ENCODE data around the gene C19orf85.
A peak's percentile ranks its signal among the peaks of the same experiment; 100 is the strongest.
"Not testable (repeated sequence)": the region's sequence is repeated elsewhere in the genome, so short reads cannot be mapped to it uniquely, and the experiment has no call there.

Gene C19orf85

GRCh38 chr19:55453511-55454260, 10.9 kb downstream of the C19orf85 start:
- peaks cover 23% of the 10 kb centered on the region for H3K4me1 ChIP-seq
- peaks cover 28% of the 10 kb centered on the region for H3K36me3 ChIP-seq
- TF ChIP-seq Cebpa-rat (IDR thresholded peaks at IDR 0.05): no peak
- no peak overlapping the region for H3K27ac ChIP-seq
- peaks cover 53% of the 10 kb centered on the region for H3K27me3 ChIP-seq
- H3K9me3 ChIP-seq: no peaks in the 10 kb centered on the region; the same call in 1 of the 2 replicates
- peaks cover 62% of the 10 kb centered on the region for H4K20me1 ChIP-seq
- no peak overlapping the region for H3K4me3 ChIP-seq
- no peak overlapping the region for H3K9ac ChIP-seq
- H3K4me2 ChIP-seq: no peak overlapping the region

- Histone ChIP-seq H3K9ac (no peak overlapping the region), H3K4me2 (peak overlapping the region; percentile 89), H3K27me3 (peaks cover 53% of the 10 kb centered on the region), H4K20me1 (peaks cover 54% of the 10 kb centered on the region), H3K4me1 (peaks cover 15% of the 10 kb centered on the region), H3K4me3 (peak overlapping the region; percentile 62), H3K36me3 (peaks cover 28% of the 10 kb centered on the region), H3K27ac (no peak overlapping the region), H3K9me3 (no peaks in the 10 kb centered on the region; the same call in 1 of the 2 replicates)
- TF ChIP-seq Cebpa-rat (IDR thresholded peaks at IDR 0.05): no peak
Observed at GRCh38 chr19:55452749-55453346, 11.7 kb downstream of the C19orf85 start.

GRCh38 chr19:55451965-55452748, 12.4 kb downstream of the C19orf85 start:
- H3K4me2 ChIP-seq: peak overlapping the region; percentile 89

DNA sequence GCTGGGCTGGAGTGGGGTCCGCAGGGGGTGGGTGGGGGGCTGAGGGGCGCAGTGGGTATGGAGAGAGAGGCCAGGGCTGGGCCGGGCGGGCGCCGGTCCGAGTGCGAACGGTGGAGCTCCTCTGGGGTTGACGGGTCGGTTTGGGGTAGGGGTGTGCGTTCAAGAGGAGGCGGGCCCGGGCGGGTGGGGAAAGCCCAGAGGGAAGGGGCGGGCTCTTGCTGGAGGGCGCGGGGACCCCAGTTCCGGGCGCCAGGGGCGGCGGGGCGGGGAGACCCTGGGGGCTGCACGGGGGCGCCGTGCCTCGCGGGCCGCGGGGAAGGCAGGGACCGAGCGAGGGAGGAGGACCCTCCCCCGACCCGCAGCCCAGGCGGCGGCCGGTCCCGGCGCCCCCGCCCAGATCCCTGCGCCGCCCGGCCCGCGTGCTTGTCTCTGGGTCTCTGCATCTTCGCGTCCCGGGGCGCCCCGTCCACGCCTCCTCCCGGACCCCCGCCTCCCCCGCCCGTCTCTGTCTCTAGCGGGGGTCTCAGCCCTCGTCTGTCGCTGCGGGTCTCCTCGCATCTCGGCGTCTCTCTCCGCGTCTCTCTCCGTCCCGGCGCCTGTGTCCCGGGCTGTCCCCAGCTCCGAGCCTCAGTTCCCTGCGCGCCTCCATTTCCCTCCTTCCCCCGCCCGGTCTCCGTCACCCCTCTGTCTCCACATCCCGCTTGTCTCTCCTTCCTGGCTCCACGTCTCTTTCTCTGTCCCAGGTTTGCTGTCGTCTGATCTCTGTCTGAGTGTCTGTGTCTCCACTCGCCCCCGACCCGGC, 13.2 kb downstream of the C19orf85 start:
- H3K4me1 ChIP-seq: peaks cover 9% of the 10 kb centered on the region

More at GRCh38 chr19:55451965-55452748, 12.4 kb downstream of the C19orf85 start:
- H3K4me3 ChIP-seq: peak overlapping the region; percentile 62
- H3K9me3 ChIP-seq: no peaks in the 10 kb centered on the region; the same call in 1 of the 2 replicates
- peaks cover 28% of the 10 kb centered on the region for H3K36me3 ChIP-seq
- peaks cover 9% of the 10 kb centered on the region for H3K4me1 ChIP-seq
- no peak overlapping the region for H3K9ac ChIP-seq
- TF ChIP-seq Cebpa-rat (IDR thresholded peaks at IDR 0.05): 0 out of 2 replicates have a peak, but pooled peaks have one; percentile 47
- H3K27me3 ChIP-seq: peaks cover 60% of the 10 kb centered on the region
- no peak overlapping the region for H3K27ac ChIP-seq
- H4K20me1 ChIP-seq: peaks cover 47% of the 10 kb centered on the region

DNA sequence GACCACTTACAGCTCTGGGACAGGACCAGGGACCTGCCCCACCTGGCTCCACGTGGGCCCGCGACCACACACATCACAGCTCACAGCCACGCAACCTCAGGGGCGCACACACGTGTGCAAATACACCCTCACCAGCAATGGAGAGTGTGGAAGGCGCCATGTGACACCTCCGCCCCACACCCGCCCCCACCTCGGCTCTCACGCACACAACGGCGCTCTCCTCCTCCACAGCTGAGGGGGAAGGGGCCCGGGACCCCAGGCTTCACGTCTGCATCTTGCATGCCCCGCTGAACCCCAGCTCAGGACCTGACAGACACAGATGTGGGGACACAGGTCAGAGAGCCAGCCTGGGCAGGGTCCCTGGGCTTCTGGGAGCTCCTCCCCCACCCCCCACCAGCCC, 15.1 kb downstream of the C19orf85 start:
- Histone ChIP-seq H3K4me1 (peaks cover 9% of the 10 kb centered on the region), H4K20me1 (peaks cover 24% of the 10 kb centered on the region), H3K27me3 (peaks cover 86% of the 10 kb centered on the region), H3K4me3 (no peak overlapping the region), H3K4me2 (no peak overlapping the region), H3K9ac (no peak overlapping the region), H3K9me3 (no peaks in the 10 kb centered on the region; the same call in 1 of the 2 replicates), H3K27ac (no peak overlapping the region), H3K36me3 (peaks cover 6% of the 10 kb centered on the region)
- no peak for TF ChIP-seq Cebpa-rat (IDR thresholded peaks at IDR 0.05)

More for the DNA sequence above, 13.2 kb downstream of the C19orf85 start:
- Histone ChIP-seq H3K27me3 (peaks cover 68% of the 10 kb centered on the region), H3K36me3 (peaks cover 23% of the 10 kb centered on the region), H3K9ac (no peak overlapping the region), H3K27ac (no peak overlapping the region), H3K4me2 (peak overlapping the region; percentile 89), H3K4me3 (peak overlapping the region; percentile 62), H4K20me1 (peaks cover 39% of the 10 kb centered on the region), H3K9me3 (no peaks in the 10 kb centered on the region; the same call in 1 of the 2 replicates)
- no peak for TF ChIP-seq Cebpa-rat (IDR thresholded peaks at IDR 0.05)

DNA sequence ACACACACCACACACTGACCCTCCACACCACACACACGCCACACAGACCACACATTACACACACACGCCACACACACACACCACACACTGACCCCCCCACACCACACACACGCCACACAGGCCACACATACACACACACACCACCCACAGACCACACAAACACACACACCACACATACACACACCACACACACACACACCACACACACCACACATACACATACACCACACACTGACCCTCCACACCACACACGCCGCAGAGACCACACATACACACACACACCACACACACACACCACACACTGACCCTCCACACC, 16.4 kb downstream of the C19orf85 start:
- not testable (repeated sequence) for H3K9ac ChIP-seq, H3K4me2 ChIP-seq

DNA sequence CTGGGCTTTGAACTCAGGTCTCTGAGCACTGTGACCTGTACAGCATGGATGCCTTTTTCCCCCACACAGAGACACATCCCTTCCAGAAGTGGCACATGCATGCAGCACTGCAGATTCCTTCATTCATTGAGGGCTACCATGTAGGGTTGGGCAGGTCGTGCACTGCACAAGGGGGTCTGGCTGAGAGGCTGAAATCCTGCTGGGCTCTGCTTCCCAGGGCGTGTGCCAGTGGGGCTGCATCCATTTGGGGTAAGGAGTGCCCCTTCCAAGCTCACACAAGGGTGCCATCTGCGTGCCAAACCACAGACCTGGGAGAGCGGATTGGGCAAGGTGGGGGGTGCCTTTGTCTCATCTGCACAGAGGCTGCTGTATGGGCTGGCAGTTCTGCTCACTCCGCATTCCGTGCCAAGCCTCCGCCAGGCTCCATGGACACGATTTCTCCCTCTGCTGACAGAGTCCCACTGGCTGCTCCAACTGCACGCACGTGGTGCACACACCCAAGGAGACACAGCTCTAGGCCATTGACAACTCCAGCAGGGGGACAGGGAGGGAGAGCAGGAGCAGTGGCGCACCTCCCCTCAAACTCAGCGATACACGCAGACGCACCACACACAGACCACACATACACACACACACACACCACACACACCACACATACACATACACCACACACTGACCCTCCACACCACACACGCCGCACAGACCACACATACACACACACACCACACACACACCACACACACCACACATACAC, 17.0 kb downstream of the C19orf85 start:
- Histone ChIP-seq H3K27ac (no peak overlapping the region), H3K9ac (no peak overlapping the region), H3K27me3 (peaks cover 89% of the 10 kb centered on the region), H4K20me1 (peaks cover 8% of the 10 kb centered on the region), H3K9me3 (no peaks in the 10 kb centered on the region), H3K4me3 (no peak overlapping the region), H3K4me1 (peaks cover 8% of the 10 kb centered on the region), H3K36me3 (no peaks in the 10 kb centered on the region), H3K4me2 (no peak overlapping the region)
- no peak for TF ChIP-seq Cebpa-rat (IDR thresholded peaks at IDR 0.05)

More for the DNA sequence above, 16.4 kb downstream of the C19orf85 start:
- not testable (repeated sequence) for H3K9me3 ChIP-seq, H3K27ac ChIP-seq, H3K4me1 ChIP-seq, H3K4me3 ChIP-seq, H3K36me3 ChIP-seq
- H3K27me3 ChIP-seq: peaks cover 89% of the 10 kb centered on the region
- peaks cover 10% of the 10 kb centered on the region for H4K20me1 ChIP-seq

DNA sequence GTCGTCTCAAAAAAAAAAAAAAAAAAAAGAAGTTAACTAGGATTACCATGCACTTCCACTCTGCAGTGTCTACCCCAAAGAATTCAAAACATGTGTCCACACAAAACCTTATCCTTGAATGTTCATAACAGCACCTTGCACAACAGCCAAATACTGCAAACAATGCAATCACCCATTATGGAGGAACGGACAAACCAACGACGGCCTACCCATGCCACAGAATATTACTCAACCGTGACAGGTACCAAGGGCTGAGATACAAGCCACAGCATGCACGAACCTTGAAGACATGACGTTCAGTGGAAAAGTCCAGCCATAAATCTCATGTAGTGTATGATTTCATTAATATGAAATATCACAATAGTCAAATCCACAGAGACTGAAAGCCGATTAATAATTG, 18.5 kb downstream of the C19orf85 start:
- no peak for TF ChIP-seq Cebpa-rat (IDR thresholded peaks at IDR 0.05)

More for the DNA sequence above, 18.5 kb downstream of the C19orf85 start:
- no peaks in the 10 kb centered on the region for H3K36me3 ChIP-seq
- no peak overlapping the region for H3K4me2 ChIP-seq
- H3K27ac ChIP-seq: no peak overlapping the region
- H3K27me3 ChIP-seq: peaks cover 89% of the 10 kb centered on the region
- H4K20me1 ChIP-seq: 0 out of 2 replicates have a peak, but pooled peaks cover 8% of the 10 kb centered on the region
- H3K9me3 ChIP-seq: no peaks in the 10 kb centered on the region
- H3K4me3 ChIP-seq: no peak overlapping the region
- H3K9ac ChIP-seq: no peak overlapping the region
- H3K4me1 ChIP-seq: peaks cover 8% of the 10 kb centered on the region; the same call in 1 of the 2 replicates
